Tibial nerve (tissue), 3 donors: ENCODE measurements around the gene AFMID.

Experiments
- CTCF ChIP-seq, 5 experiments: fragments of 200-600 bp in 3 of 5; fragments of 450-650 bp in 2 of 5; sonication (generic) in 3 of 5; IDR thresholded peaks; one replicate each; pipeline ENCODE4 v1.5.1; 2016 to 2019; ENCODE audit warnings: antibody characterized with exemption in 5 of 5, mild to moderate bottlenecking in 3 of 5, moderate library complexity in 2 of 5
- POLR2A ChIP-seq, 2 donors: fragments of 450-650 bp; IDR thresholded peaks; one replicate each; pipeline ENCODE4 v1.6.1; 2017; ENCODE audit warnings: antibody characterized with exemption in 2 of 2, mild to moderate bottlenecking in 2 of 2, moderate library complexity in 2 of 2

GRCh38 chr17:78214016-78214705 is 27.0 kb downstream of the AFMID start, which contains the start of gene BIRC5:
- TF ChIP-seq CTCF (IDR thresholded peaks at IDR 0.05) (no peak), POLR2A (IDR thresholded peaks at IDR 0.05) (no peak)
